Stimulated activated CD4-positive, alpha-beta T cell treated with anti-CD3 and anti-CD28 coated beads, Interleukin-1b, Interleukin-23, amount 100 ng/mL, for 1 hour (primary cell): ENCODE results near the gene ASTE1.
"Not testable (repeated sequence)": the region's sequence is repeated elsewhere in the genome, so short reads cannot be mapped to it uniquely, and the experiment has no call there.

Experiments
- DNase-seq, 2 donors: peaks; one replicate each; pipeline ENCODE4 v3.0.0-alpha.2; 2020; ENCODE audit warnings: low read depth in 2 of 2

Gene ASTE1

GRCh38 chr3:131026321-131027151, at the start of gene ASTE1, which contains the start of gene NEK11:
Gene ASTE1, minus strand, starts transcription at chr3:131026825. Its CDS starts 1,519 bp downstream, at chr3:131025306.
Gene NEK11, plus strand, starts transcription at chr3:131026877. Its CDS starts 2,832 bp downstream, at chr3:131029709.
- peak; percentile 74 to 78 for DNase-seq

- DNase-seq = no peak
These were observed 49.2 kb upstream of the ASTE1 start for GRCh38 chr3:131075632-131076328.

GRCh38 chr3:131072845-131073244, 46.2 kb upstream of the ASTE1 start:
- no peak for DNase-seq

- DNase-seq = no peak
These were observed 45.5 kb upstream of the ASTE1 start for GRCh38 chr3:131072099-131072559.

- no peak for DNase-seq
These were observed 41.4 kb upstream of the ASTE1 start for GRCh38 chr3:131067983-131068382.

- DNase-seq = no peak
These were observed 26.6 kb upstream of the ASTE1 start for GRCh38 chr3:131053043-131053859.

GRCh38 chr3:131050001-131050400, 23.4 kb upstream of the ASTE1 start:
- no peak for DNase-seq

GRCh38 chr3:131048030-131048429, 21.4 kb upstream of the ASTE1 start:
- DNase-seq = no peak

GRCh38 chr3:131047582-131047981, 21.0 kb upstream of the ASTE1 start:
- no peak for DNase-seq

- not testable (repeated sequence) for DNase-seq
These were observed 15.8 kb upstream of the ASTE1 start for GRCh38 chr3:131042271-131042985.

GRCh38 chr3:131038326-131038725, 11.7 kb upstream of the ASTE1 start:
- DNase-seq = no peak

- DNase-seq = no peak
These were observed 10.4 kb upstream of the ASTE1 start for GRCh38 chr3:131036986-131037385.

- no peak for DNase-seq
These were observed 9.7 kb upstream of the ASTE1 start for GRCh38 chr3:131036200-131036816.

- DNase-seq = no peak
These were observed 7.0 kb upstream of the ASTE1 start for GRCh38 chr3:131033480-131034080.

- DNase-seq = no peak
These were observed 5.0 kb upstream of the ASTE1 start for GRCh38 chr3:131031660-131032059.

- DNase-seq = no peak
These were observed 2.2 kb upstream of the ASTE1 start for GRCh38 chr3:131028844-131029243.

GRCh38 chr3:131025539-131025938, 1.1 kb downstream of the ASTE1 start:
- DNase-seq = no peak

- DNase-seq = no peak
These were observed 6.4 kb downstream of the ASTE1 start for GRCh38 chr3:131020122-131020693.

- DNase-seq = no peak
These were observed 7.7 kb downstream of the ASTE1 start for GRCh38 chr3:131018970-131019369.

GRCh38 chr3:131009698-131010097, 16.9 kb downstream of the ASTE1 start:
- DNase-seq = no peak
